ENCODE data around the gene LRPAP1.

DNA sequence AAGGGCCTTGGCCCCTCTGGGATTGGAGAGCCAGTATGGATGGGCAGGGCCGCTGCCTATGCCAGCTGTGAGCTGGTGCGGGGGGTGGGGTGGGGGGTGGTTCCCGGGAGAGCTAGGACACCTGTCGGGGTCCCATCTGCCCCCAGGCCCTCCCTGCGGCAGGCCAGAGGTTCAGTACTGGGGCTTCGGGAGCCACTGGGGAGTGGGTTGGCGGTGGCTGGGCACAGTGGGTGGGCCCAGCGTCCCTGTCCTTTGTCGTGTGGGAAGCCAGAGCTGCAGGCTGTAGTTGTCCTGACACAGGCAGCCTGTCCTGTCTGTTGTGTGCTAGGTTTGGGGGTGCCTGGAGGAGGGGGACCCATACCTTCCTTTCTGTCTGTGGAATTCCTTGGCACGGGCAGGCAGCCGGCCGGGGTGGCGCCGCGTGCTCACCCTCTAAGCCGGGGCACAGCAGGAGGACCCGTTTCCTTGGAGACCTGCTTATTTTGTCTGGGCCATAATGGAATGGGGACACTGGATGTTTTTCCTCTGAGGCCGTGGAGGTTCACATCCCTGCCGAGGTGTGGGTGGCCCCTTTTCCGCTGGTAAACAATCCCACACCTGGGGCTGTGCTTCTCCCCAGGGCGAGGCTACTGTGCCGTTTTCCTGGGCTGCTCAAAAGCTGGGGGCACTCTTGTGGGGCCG, 54.3 kb downstream of the LRPAP1 start:
- TF ChIP-seq, protein P1, sequence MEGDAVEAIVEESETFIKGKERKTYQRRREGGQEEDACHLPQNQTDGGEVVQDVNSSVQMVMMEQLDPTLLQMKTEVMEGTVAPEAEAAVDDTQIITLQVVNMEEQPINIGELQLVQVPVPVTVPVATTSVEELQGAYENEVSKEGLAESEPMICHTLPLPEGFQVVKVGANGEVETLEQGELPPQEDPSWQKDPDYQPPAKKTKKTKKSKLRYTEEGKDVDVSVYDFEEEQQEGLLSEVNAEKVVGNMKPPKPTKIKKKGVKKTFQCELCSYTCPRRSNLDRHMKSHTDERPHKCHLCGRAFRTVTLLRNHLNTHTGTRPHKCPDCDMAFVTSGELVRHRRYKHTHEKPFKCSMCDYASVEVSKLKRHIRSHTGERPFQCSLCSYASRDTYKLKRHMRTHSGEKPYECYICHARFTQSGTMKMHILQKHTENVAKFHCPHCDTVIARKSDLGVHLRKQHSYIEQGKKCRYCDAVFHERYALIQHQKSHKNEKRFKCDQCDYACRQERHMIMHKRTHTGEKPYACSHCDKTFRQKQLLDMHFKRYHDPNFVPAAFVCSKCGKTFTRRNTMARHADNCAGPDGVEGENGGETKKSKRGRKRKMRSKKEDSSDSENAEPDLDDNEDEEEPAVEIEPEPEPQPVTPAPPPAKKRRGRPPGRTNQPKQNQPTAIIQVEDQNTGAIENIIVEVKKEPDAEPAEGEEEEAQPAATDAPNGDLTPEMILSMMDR (conservative IDR thresholded peaks at IDR 0.05; ENCODE audit: low read depth in 2 of 2), result no peak
- no peak for TF ChIP-seq CREB1 (CRISPR knock-in tag; IDR thresholded peaks at IDR 0.05; ENCODE audit: low read depth)
- TF ChIP-seq REST (IDR thresholded peaks at IDR 0.05; ENCODE audit: unreplicated experiment), result no peak
- no peak for TF ChIP-seq EZH2 (IDR thresholded peaks at IDR 0.05; ENCODE audit: low read depth, unreplicated experiment)
